DMS53 (cell line): ENCODE measurements around the gene TBC1D7.

Experiments used
- DNase-seq: peaks from one replicate; lab custom pipeline; 2025; lab: John Stamatoyannopoulos, UW

Gene TBC1D7

DNA sequence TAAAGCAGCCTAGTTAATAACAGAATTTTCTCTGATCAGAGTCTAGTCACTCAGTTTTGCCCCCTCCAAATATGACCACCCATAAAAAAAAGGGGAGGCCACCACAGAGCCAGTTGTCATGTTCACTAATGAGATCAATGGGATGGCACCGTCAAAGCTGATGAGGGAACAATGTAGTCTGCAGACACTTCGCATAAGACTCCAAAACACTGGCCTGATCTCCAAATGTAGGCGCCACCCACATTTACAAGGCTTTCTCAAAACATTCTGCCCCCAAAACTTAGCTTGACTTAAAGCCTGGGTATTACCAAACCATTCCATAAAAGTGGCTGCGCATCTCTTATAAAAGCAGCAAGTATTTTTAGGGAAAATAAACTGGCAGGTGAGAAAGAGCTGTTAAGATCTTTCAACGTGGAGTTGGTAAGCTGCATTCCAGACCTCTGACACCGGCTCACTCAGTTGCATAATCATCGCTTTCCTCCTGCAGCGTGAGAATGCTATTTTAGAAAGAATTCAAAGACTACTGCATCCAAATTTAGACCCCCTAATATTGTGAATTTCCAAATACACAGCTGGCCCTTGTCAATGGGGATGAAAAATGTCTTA, 59.3 kb downstream of the TBC1D7 start:
- no peak for DNase-seq

DNA sequence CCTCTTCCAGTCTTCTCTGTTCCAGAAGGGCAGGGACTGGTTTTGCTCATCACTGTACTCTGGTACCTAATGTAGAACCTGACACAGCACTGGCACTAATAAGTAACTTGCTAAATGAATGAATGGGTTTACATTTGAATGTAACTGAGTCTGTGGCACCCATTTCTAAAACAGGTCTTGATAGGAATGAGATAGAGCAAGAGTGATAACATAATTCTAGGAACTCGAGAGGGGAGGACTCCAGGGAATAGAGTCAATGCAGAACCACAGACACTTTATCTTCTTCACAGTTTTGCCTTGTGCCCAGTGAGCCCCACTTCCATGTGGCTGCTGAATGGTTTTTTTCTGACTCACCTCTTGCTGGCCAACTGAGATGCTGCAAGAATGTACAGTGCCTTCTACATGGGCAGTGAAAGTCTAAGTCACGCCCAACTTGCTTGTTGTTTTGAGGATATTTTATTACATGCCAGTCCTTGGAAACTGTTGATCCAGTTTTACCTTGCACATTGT, 61.1 kb downstream of the TBC1D7 start:
- DNase-seq = no peak

- no peak for DNase-seq
These were observed 64.7 kb downstream of the TBC1D7 start for GRCh38 chr6:13263669-13264068.

GRCh38 chr6:13262302-13263230, 65.8 kb downstream of the TBC1D7 start:
- DNase-seq = no peak

GRCh38 chr6:13261464-13261994, 66.8 kb downstream of the TBC1D7 start:
- DNase-seq = peak; percentile 59

GRCh38 chr6:13260831-13261230, 67.5 kb downstream of the TBC1D7 start:
- DNase-seq = no peak

DNA sequence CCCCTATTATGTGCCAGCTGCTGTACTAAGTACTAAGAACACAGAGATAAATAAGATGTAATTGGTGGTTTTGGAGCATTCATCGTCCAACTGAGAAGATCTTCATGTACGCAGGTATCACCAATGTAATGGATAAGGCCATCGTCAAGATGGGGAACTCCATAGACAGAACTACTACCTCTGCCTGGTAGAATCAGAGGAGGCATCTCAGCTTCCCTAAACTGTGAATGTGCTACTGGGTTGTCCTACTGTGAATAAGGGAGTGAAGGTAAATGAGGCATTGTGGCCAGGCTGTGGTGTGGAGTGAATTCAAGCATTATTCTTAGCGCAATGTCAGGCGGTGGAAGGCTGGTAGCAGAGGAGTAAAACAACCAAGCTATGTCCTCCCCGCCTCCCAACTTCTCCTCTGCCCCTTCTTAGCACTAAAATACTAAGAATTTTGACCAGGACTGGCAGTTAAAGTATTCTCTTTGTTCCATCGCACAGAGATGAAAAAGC, 68.2 kb downstream of the TBC1D7 start:
- no peak for DNase-seq

DNA sequence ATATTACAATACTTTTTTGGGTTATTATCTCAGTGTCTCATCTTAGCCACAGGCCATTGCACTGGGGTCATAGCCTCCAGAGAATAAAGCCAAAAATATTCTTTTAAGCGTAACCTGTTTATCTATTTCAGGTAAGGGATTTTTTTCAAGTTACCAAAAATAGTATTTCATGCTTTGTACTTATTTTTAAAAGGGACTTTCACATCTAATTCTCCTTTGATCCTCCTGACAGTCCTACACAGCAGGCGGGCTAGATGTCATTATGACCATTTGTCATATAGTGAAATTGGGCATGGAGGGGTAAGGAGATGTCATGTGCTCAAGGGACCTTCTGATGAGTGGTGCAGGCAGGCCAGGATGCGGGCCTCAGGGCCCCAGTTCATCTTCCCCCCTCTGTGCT, 68.9 kb downstream of the TBC1D7 start:
- no peak for DNase-seq

DNA sequence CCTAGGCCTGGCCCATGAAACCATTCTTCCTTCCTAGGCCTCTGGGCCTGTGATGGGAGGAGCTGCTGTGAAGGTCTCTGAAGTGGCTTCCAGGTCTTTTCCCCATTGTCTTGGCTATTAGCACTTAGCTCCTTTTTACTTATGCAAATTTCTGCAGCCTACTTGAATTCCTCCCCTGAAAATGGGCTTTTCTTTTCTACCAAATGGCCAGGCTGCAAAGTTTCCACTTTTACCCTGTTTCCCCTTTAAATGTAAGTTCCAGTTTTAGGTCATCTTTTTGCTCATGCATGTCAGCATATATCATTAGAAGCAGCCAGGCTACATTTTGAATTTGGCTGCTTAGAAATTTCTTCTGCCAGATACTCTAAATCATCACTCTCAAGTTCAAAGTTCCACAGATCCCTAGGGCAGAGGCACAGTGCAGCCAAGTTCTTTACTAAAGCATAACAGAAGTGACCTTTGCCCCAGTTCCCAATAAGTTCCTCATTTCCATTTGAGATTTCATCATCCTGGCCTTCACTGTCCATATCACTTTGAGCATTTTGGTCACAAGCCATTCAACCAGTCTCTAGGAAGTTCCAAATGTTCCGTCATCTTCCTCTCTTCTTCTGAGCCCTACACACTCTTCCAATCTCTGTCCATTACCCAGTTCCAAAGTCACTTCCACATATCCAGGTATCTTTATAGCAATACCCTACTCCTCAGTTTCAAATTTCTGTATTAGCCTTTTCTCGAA, 71.9 kb downstream of the TBC1D7 start:
- no peak for DNase-seq
